GM21526 (cell line): ENCODE measurements around the gene KLHL4.
"Not testable (repeated sequence)": the region's sequence is repeated elsewhere in the genome, so short reads cannot be mapped to it uniquely, and the experiment has no call there.

ENCODE experiments used
- ATAC-seq: cut with Tn5 transposase; IDR thresholded peaks from one replicate; pipeline ENCODE4 v1.9.1; 2021; ENCODE audit warnings: moderate library complexity; ENCODE audit not compliant: unreplicated experiment, low FRiP score

The KLHL4 gene, protein sequence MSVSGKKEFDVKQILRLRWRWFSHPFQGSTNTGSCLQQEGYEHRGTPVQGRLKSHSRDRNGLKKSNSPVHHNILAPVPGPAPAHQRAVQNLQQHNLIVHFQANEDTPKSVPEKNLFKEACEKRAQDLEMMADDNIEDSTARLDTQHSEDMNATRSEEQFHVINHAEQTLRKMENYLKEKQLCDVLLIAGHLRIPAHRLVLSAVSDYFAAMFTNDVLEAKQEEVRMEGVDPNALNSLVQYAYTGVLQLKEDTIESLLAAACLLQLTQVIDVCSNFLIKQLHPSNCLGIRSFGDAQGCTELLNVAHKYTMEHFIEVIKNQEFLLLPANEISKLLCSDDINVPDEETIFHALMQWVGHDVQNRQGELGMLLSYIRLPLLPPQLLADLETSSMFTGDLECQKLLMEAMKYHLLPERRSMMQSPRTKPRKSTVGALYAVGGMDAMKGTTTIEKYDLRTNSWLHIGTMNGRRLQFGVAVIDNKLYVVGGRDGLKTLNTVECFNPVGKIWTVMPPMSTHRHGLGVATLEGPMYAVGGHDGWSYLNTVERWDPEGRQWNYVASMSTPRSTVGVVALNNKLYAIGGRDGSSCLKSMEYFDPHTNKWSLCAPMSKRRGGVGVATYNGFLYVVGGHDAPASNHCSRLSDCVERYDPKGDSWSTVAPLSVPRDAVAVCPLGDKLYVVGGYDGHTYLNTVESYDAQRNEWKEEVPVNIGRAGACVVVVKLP

DNA sequence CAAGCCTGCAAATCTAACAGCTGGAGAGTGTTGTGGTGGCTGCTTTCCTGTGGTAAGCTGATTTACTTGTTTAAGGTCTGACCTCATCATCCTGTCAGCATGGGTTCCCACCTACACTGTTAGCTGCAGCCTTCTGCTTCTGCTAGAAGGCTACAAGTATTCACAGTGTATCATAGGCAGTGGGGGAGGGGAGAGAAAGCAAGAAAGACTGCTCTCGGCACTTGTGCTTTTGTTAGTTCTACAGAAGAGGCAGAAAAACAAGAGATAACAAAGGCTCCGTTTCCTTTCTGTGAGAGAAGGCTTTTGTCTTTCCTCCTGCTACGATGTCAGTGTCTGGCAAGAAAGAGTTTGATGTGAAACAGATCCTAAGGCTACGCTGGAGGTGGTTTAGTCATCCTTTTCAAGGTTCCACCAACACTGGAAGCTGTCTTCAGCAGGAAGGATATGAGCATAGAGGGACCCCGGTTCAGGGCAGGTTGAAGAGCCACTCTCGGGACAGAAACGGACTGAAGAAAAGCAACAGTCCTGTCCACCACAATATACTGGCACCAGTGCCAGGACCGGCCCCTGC is at the start of gene KLHL4:
KLHL4 (plus strand) TSS at position 232 of the 571 bp plus-strand sequence; CDS start at position 324, 92 bp downstream.
- ATAC-seq = no peak

DNA sequence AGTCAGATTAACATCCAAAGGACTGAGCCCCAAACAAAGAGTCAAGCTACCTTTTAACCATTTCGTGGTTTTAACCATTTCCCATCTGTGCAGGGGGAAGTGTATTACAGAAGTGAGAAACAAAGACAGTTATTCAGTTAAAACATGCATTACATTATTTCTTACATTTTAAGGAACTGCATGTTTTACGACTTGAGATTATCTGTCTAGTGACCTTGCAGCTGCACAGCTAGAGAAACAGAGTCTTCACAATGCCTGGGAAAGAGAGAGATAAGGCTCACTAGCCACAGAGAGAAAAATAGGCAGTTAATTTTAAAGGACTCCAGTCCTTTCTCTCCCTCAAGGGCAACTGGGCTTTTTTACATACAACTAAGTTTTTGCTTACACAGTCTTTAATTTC is 48.7 kb upstream of the KLHL4 start:
- ATAC-seq = no peak

DNA sequence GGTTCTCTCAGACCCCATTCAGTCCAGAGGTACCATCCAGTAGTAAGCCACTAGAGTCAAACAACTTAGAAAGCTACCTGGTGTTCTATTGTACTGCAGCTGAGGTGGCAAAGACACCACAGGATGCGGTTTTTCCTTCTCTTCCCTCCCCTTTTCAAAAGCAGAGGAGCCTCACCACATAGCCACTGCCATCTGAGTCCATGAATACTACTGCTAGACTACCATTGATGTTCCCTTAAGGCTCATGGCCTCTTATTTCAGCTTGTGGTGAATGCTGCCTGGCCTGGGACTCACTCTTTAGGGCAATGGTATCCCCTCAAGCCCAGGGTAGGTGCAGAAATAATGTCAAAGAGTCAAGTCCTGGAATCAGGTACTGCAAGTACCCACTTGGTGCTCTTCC is 41.8 kb upstream of the KLHL4 start:
- no peak for ATAC-seq

DNA sequence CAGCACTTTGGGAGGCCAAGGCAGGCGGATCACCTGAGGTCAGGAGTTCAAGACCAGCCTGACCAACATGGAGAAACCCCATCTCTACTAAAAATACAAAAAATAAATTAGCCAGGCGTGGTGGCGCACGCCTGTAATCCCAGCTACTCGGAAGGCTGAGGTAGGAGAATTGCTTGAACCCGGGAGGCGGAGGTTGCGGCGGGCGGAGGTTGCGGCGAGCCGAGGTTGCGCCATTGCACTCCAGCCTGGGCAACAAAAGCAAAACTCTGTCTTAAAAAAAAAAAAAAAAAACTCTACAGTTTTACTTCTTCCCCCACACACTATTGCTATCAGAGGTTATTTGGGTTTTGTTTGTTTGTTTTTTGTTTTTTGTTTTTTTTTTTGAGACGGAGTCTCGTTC is 38.9 kb upstream of the KLHL4 start:
- ATAC-seq = not testable (repeated sequence)

DNA sequence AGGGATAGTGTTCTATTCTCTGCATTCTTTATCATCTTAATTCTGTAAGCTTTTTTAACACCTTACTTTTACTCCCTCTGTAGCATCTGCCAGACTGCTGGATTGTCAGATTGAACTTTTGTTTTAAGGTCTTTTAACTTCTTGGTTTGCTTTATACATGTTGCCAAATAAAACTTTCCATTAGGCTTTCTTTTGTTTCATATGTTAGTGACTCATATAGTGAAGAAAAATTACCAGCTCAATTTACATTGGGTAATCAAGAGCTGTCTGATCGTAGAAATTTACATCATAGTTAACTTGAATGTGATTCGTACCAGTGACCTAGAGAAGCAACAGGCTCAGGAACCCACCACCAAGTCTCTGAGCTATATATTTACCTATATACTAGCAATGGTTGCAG is 28.5 kb upstream of the KLHL4 start:
- no peak for ATAC-seq

DNA sequence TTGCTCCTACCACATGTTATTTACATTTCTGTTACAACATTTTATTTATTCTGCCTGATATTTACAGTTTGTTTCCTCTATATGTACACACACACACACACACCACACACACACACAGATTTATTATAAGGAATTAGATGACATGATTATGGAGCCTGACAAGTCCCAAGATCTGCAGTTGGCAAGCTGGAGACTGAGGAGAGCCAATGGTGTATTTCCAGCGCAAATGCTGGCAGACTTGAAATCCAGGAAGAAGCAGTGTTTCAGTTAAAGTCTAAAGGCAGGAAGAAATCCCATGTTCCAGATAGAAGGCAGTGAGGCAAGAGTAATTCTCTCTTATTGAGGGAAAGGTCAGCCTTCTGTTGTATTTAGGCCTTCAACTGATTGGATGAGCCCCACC is 1.8 kb upstream of the KLHL4 start:
- no peak for ATAC-seq

DNA sequence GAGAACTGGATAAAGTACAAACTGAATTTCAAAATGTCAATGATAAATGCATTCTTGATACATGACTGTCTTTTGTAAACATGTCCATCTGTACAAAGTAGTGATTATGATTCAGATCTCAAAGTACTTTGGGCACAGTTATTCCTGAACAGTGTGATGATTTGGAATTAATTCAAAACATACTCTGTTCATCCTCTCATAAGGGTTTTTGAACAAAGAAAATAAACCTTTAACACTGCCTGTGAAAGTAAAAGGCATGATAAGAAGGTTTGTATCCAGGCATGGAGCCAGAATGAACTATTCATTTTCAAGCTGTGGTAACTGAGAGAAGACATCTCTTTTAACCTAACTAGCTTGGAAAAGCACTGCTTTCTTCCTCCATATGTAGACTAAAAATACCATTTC is 883 bp upstream of the KLHL4 start:
- no peak for ATAC-seq

DNA sequence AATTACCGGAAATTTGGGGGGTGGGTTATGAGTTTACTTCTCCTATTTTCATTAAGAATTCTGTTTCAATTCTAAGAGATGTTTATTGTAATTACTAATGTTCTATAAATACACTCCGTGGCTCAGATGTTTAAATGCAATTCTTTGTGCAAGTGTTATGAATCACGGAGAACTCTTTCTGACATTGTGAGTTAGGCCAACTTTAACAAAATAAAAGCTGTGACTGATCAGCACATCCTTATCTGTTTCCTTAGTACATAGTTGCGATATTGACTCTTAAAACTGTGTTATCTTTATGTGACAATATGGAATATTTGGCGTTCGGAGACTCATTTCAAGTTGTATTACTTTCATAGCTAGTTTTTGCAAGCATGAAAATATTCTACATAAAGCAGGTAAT is 902 bp downstream of the KLHL4 start:
- no peak for ATAC-seq

DNA sequence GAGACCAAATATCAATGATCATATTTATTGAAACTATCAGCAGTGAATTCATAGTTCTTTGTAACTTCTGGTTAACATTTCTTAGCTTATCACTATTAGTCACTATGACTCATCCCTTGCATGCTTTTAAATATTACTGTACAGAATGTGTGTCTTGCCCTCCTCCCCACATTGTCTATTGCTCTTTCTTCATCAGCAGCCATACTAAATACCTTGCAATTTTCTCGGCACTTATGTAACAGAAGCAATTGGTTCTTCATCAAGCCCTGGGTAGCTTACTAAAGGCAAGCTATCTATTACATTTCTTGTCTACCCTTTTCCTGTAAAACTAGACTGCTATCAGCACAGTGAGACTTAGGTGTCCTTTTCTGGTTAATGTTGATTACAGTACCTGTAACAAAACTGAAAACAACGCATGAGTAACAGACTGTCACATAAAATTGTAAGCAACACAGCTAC is 8.2 kb downstream of the KLHL4 start:
- ATAC-seq = no peak

DNA sequence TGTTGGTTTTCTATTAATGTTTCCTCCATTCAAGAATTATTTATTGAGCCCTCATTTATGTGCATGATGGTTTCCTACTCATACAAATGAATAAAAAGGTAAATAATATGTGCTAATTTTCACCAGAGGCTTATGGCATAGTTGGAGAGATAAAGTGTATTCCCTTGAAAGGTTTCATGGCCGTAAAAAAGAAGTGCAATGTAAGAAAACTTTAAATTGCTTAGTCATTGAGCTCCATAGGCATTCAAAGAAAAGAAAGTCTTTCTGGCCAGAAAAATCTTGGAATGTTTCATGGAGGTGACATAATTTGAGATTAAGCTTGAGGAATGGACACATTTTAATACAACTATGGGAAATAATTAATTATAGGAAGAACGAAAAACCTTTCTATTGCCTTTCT is 8.7 kb downstream of the KLHL4 start:
- no peak for ATAC-seq

DNA sequence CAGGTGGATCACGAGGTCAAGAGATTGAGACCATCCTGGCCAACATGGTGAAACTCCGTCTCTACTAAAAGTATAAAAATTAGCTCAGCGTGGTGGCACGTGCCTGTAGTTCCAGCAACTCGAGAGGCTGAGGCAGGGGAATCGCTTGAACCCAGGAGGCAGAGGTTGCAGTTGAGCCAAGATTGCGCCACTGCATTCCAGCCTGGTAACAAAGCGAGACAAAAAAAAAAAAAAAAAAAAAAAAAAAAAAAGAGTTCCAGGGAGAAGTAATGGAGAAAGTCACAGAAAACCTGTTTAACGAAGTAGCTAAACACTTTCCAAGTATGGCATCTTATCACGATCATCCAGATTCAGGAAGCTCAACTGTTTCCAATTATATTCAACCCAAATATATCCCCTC is 10.9 kb downstream of the KLHL4 start:
- no peak for ATAC-seq

DNA sequence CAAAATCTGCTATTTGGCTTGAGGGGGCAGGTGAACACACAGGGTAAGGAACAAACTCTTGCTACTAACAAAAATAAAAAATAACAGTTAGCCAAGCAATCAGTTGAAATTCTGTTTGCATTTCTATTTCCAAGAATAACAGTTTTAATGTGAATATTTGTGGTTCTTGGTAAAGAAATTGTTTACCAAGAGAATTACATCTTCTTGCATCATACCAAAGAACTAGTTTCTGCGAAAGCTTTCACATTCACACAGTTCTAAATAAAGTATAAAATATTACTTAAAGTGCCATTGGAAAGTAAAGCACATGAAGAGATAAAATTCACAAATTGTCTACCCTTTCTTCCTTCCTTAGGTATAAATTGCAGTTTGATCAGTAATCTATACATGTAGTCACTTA is 54.4 kb downstream of the KLHL4 start:
- ATAC-seq = no peak

DNA sequence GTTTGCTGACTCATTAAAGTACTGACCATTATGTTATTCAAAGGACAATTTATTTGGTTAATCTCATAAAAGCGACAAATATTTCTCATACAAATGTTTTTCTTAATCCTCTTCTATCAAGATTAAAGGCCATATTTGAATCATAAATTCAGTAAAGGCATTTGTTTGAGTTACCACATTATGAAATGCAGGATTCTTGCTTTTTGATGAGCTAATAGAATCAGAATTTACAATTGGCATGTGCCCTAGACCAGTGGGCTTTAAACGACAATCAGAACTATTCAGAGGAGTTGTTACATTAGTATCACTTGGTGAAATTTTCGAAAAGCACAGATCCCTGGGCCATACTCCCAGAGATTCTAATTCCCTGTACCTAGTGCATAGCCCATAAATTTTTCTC is 55.3 kb downstream of the KLHL4 start:
- no peak for ATAC-seq

DNA sequence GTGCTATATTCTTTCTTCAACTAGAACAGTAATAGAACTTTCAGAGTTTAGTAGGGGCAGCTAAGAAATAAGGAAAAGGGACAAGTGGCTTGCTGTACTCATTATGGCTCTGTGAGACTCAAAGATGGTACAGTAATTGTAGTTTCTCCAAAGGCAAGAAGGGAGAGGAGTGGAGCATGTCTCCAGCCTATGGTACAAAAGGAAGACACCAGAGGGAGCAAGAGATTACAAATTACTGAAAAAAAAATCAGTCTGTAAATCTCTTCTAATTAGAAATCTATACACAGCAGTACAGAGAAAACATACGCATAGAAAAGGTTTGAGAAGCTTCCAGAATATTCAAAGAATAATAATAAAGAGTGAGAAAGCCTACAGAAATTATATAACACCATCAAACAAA is 61.4 kb downstream of the KLHL4 start:
- no peak for ATAC-seq

DNA sequence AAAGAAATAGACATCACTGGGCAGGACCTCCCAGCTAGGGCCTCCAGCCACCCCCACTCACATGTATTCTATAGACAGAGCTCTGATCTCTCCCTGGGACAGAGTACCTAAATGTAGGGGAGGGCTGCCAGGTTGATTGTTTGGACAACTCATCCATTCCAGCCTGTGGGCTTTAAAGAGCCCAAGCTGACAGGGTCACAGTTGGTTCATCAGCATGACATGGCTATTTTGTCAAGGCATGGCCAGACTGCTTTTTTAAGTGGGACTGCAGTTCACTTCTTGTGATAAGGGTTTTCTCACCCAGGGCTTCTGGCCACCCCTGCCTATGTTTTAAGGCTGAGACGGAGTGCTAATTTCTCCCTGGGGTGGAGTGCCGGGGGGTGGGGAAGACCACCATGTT is 63.3 kb downstream of the KLHL4 start:
- ATAC-seq = no peak

DNA sequence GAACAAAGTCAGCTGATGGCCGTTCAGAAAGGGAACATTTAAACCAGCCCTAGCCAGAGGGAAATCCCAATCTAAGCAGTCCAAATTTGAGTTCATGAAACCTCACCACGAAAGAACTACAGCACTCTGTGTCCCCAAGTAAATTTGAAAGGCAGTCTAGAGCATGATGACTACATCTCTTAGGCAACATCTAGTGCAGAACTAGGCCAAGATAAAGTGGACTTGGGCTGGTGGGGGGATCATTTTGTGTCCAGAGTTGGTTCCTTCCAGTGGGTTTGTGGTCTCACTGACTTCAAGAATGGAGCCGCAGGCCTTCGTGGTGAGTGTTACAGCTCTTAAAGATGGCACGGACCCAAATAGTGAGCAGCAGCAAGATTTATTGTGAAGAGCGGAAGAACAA is 64.9 kb downstream of the KLHL4 start:
- ATAC-seq = no peak

DNA sequence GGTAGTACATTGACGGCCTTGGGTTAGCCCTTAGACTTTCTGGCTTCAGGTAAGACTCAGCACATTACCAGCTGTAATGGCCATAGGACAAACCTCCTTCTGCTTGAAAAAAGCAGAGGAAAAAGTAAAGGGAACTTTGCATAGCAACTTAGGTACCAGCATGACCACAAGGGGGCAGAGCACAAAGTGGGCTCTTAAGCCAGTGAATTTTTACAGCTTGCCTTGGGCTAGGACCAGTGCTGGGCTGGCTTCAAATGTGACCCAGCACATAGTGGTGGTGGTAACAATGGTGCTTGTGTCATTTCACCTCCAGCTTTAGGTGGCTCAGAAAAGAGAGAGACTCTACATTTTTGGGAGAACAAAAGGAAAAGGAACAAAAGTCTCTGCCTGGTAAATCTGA is 66.1 kb downstream of the KLHL4 start:
- ATAC-seq = no peak

DNA sequence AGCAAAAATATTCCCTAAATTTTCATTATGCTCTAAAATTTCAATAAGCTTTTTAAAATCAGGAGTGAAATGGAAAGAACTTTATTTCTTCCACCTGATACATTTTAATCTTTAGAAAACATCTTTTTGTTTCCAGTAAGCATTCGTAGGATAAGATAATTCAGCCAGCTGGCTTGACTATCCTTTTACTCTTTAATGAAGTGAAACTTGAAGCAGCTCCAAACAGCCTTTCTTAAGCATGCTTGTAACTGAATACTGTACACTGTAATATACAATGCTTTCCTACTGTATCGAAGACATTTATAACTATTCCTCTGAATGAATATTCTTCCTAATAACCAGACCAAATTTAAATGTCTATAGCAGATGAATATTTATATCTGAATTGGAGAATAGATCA is 98.8 kb downstream of the KLHL4 start:
- no peak for ATAC-seq

DNA sequence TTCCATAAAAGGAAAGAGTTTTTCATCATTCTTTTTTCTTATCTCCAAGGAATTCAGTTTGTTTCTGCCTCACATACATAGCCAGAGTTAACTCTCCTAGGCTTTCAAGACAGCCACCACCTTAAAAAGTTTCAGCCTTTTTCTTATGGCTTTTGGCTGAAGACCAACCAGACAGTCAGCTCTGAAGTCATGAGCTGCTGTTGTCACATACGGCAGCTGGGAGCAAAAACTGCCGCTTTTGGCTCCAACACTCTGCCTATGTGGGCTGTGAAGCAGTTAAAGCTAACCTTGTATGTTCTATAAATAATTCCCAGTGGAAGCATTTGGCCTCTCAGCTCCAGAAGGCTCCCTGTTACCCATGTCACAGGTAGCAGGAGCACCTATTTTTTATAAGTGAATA is 104.1 kb downstream of the KLHL4 start:
- no peak for ATAC-seq

DNA sequence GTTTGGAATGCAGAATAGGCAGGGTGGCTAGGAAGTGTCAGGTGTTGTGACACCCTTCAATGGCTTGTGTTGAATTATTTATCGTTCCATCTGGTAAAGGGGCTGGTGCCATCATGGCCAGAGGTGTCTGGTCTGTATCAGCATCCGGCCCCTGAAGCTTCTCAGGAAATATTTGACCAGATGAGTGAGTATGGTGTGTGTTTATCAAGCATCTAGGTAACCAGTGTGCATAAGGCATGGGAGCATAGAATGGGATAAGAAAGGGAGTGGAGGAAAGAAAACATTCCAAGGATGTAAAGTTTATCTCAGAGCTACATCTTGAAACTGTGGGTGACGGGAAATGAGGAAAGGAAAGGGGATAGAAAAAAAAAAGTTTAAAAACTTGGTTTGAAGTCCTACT is 109.4 kb downstream of the KLHL4 start:
- no peak for ATAC-seq

DNA sequence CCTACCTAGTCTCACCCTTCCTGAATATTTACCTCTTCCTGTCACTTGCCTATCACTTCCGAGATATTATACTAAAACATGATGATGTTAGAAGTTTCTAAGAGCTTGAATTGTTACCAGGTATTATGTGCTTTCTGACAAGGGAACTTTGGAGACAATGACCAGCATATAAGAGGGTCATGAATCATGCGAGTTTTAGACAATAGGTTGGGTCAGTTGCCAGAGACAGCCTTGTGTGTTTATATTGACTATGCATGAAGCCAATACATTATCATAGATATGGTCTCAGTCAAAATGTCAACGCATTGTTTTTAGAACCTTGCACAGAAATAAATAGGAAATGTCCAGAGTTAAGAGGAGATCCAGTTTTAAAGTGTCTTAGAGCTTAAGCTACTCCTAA is 116.8 kb downstream of the KLHL4 start:
- ATAC-seq = no peak

DNA sequence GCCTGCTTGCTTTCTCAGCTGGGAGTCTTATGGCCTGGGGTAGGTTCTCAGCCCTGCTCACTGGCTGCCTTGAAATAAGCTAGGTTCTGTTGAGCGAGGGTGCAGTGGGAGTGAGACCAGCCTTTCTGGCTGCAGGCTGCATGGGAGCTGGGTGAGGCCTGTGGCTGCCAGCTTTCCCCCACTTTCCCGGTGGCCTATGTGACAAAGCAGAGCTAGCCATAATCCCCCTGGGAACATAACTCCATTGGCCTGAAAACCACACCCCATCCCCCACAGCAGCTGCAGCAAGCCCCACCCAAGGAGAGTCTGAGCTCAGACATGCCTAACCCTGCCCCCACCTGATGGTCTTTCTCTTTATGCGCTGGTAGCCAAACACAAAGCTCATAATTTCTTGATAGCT is 118.9 kb downstream of the KLHL4 start:
- ATAC-seq = no peak
